Astrocyte (in vitro differentiated cells and primary cell): Measurements from ENCODE around the gene ADGRF1. TPM values are rescaled to one million over a fixed set of nuclear protein-coding genes. Genes with fewer than 3 reads are reported as not detected.

ENCODE experiments used
- DNase-seq: peaks from one replicate; pipeline ENCODE4 v3.0.0-alpha.2; 2010; ENCODE audit warnings: low read depth
- FAIRE-seq: peaks from 2 replicates; lab custom pipeline; 2011; peaks lifted over from hg19 to GRCh38; lab: Jason Lieb, UNC
- H2AFZ ChIP-seq: 2 replicates; pipeline ENCODE4 v1.6.0; 2012; ENCODE audit warnings: low read depth, low read length, inconsistent platforms
- H3K27ac ChIP-seq: 2 replicates; pipeline ENCODE4 v1.5.1; 2011; ENCODE audit warnings: low read depth, low read length, inconsistent platforms
- H3K27me3 ChIP-seq: 2 replicates; pipeline ENCODE4 v1.6.0; 2011; ENCODE audit warnings: low read length, inconsistent platforms; ENCODE audit not compliant: insufficient read depth
- H3K36me3 ChIP-seq: 2 replicates; pipeline ENCODE4 v1.5.1; 2011; ENCODE audit warnings: low read length, inconsistent platforms; ENCODE audit not compliant: insufficient read depth
- H3K4me1 ChIP-seq: 2 replicates; pipeline ENCODE4 v1.5.1; 2011; ENCODE audit warnings: low read length, inconsistent platforms; ENCODE audit not compliant: insufficient read depth
- H3K4me2 ChIP-seq: 2 replicates; pipeline ENCODE4 v1.6.0; 2012; ENCODE audit warnings: low read length, inconsistent platforms
- H3K4me3 ChIP-seq: 2 replicates; pipeline ENCODE4 v1.5.1; 2011; ENCODE audit warnings: low read depth, mild to moderate bottlenecking, low read length, inconsistent platforms; ENCODE audit not compliant: insufficient read depth
- H3K79me2 ChIP-seq: 2 replicates; pipeline ENCODE4 v1.6.0; 2012; ENCODE audit warnings: mild to moderate bottlenecking, low read length, inconsistent platforms; ENCODE audit not compliant: insufficient read depth
- H3K9ac ChIP-seq: 2 replicates; pipeline ENCODE4 v1.6.0; 2012; ENCODE audit warnings: mild to moderate bottlenecking, low read length, inconsistent platforms
- H3K9me3 ChIP-seq: 2 replicates; pipeline ENCODE4 v1.5.1; 2012; ENCODE audit warnings: low read depth, mild to moderate bottlenecking, low read length, inconsistent platforms; ENCODE audit not compliant: insufficient read depth
- H4K20me1 ChIP-seq: 2 replicates; pipeline ENCODE4 v1.6.0; 2012; ENCODE audit warnings: low read length, inconsistent platforms; ENCODE audit not compliant: insufficient read depth
- H3K27ac Mint-ChIP-seq: one replicate; pipeline ENCODE4 v1.8.0; 2021; ENCODE audit warnings: mild to moderate bottlenecking, mixed read lengths; ENCODE audit not compliant: unreplicated experiment
- H3K27me3 Mint-ChIP-seq: one replicate; pipeline ENCODE4 v1.8.0; 2021; ENCODE audit warnings: low read depth, mixed read lengths; ENCODE audit not compliant: unreplicated experiment
- H3K36me3 Mint-ChIP-seq: one replicate; pipeline ENCODE4 v1.8.0; 2021; ENCODE audit warnings: low read depth, mixed read lengths; ENCODE audit not compliant: unreplicated experiment
- H3K4me1 Mint-ChIP-seq: one replicate; pipeline ENCODE4 v1.8.0; 2021; ENCODE audit warnings: low read depth, mixed read lengths; ENCODE audit not compliant: unreplicated experiment
- H3K4me3 Mint-ChIP-seq: one replicate; pipeline ENCODE4 v1.8.0; 2021; ENCODE audit warnings: mild to moderate bottlenecking, moderate library complexity, mixed read lengths; ENCODE audit not compliant: unreplicated experiment
- H3K9me3 Mint-ChIP-seq: one replicate; pipeline ENCODE4 v1.8.0; 2021; ENCODE audit warnings: mild to moderate bottlenecking, mixed read lengths; ENCODE audit not compliant: unreplicated experiment
- EZH2 ChIP-seq: IDR thresholded peaks from 2 replicates; pipeline ENCODE4 v1.6.1; 2012; ENCODE audit warnings: mild to moderate bottlenecking, low read length, inconsistent platforms; ENCODE audit not compliant: insufficient read depth
- total RNA-seq: library from RNA; stranded (reverse); gene quantifications from 2 replicates; pipeline ENCODE4 v1.2.1, GENCODE V29; 2021
- TF ChIP-seq, protein P1 (sequence below): IDR thresholded peaks from 2 replicates; pipeline ENCODE4 v1.5.1; 2011; ENCODE audit warnings: low read depth, mild to moderate bottlenecking, inconsistent platforms, low read length, moderate library complexity; ENCODE audit not compliant: insufficient read depth

ADGRF1 gene
- total RNA-seq, 1 donor from 2014 or later: 0.25 TPM

GRCh38 chr6:46967826-46968349 lies 74.2 kb downstream of the ADGRF1 start:
- H3K4me3 ChIP-seq: no peak overlapping the region
- Mint-ChIP-seq H3K4me1 (peaks cover 12% of the 10 kb centered on the region), H3K27me3 (no peaks in the 10 kb centered on the region), H3K27ac (no peak overlapping the region), H3K9me3 (no peaks in the 10 kb centered on the region), H3K4me3 (no peak overlapping the region), H3K36me3 (no peaks in the 10 kb centered on the region)
- H3K9ac ChIP-seq: no peak overlapping the region
- H4K20me1 ChIP-seq: no peaks in the 10 kb centered on the region
- FAIRE-seq (peak; percentile 9), DNase-seq (peak; percentile 33)
- H3K4me2 ChIP-seq: no peak overlapping the region
- no peaks in the 10 kb centered on the region for H3K79me2 ChIP-seq
- H3K4me1 ChIP-seq: peaks cover 23% of the 10 kb centered on the region
- no peak overlapping the region for H3K27ac ChIP-seq
- no peaks in the 10 kb centered on the region for H3K36me3 ChIP-seq
- TF ChIP-seq EZH2: no peak
- TF ChIP-seq, protein P1, sequence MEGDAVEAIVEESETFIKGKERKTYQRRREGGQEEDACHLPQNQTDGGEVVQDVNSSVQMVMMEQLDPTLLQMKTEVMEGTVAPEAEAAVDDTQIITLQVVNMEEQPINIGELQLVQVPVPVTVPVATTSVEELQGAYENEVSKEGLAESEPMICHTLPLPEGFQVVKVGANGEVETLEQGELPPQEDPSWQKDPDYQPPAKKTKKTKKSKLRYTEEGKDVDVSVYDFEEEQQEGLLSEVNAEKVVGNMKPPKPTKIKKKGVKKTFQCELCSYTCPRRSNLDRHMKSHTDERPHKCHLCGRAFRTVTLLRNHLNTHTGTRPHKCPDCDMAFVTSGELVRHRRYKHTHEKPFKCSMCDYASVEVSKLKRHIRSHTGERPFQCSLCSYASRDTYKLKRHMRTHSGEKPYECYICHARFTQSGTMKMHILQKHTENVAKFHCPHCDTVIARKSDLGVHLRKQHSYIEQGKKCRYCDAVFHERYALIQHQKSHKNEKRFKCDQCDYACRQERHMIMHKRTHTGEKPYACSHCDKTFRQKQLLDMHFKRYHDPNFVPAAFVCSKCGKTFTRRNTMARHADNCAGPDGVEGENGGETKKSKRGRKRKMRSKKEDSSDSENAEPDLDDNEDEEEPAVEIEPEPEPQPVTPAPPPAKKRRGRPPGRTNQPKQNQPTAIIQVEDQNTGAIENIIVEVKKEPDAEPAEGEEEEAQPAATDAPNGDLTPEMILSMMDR: no peak
- no peaks in the 10 kb centered on the region for H3K27me3 ChIP-seq
- no peak overlapping the region for H2AFZ ChIP-seq
- H3K9me3 ChIP-seq: no peaks in the 10 kb centered on the region

DNA sequence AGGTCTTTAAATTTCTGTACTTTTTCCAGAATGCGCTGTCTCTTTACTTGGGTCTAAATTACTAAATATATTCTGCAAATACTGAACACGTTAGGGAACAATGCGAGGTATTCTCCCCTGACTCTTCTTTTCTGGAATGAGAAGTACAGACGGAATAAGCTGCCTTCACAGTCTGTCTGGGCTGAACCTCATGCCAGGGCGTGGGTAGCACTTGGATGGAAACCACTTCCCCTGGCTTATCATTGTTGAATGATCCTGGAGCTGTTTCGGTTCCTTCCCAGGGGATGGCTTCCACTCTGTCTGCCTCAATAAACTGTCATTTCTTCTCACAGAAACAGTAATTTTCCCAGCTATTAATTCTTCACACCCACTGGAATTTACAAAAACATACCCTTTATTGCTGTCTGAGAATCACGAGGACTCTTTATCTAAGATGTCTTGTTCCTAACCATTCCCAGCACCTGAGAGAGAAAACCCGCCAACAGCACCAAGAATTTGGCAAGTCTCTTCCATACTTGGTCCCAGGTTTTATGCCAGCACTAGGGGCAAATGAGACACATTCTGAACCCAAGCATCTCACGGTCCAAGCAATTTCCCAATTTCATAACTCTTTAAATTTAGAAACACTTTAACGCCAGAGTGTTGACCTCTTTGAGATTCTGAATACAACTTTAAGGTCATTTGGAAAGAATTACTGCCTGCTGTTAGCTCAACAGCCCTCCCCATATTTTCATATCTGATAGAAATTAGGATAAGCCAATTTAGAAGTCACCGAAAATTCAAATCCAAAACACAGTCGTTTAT lies 77.2 kb downstream of the ADGRF1 start:
- FAIRE-seq (no peak), DNase-seq (peak; percentile 94)
- no peaks in the 10 kb centered on the region for H3K27me3 ChIP-seq
- H3K9ac ChIP-seq: no peak overlapping the region
- Mint-ChIP-seq H3K27me3 (no peaks in the 10 kb centered on the region), H3K36me3 (no peaks in the 10 kb centered on the region), H3K27ac (no peak overlapping the region), H3K9me3 (no peaks in the 10 kb centered on the region), H3K4me3 (no peak overlapping the region), H3K4me1 (peaks cover 7% of the 10 kb centered on the region)
- peak overlapping the region; percentile 26 for H3K4me2 ChIP-seq
- no peaks in the 10 kb centered on the region for H3K79me2 ChIP-seq
- H3K27ac ChIP-seq: peak overlapping the region; percentile 64
- H3K4me1 ChIP-seq: peaks cover 23% of the 10 kb centered on the region
- H3K9me3 ChIP-seq: no peaks in the 10 kb centered on the region
- no peaks in the 10 kb centered on the region for H4K20me1 ChIP-seq
- H3K4me3 ChIP-seq: no peak overlapping the region
- H2AFZ ChIP-seq: no peak overlapping the region
- TF ChIP-seq, protein P1: no peak
- no peak for TF ChIP-seq EZH2
- H3K36me3 ChIP-seq: no peaks in the 10 kb centered on the region

DNA sequence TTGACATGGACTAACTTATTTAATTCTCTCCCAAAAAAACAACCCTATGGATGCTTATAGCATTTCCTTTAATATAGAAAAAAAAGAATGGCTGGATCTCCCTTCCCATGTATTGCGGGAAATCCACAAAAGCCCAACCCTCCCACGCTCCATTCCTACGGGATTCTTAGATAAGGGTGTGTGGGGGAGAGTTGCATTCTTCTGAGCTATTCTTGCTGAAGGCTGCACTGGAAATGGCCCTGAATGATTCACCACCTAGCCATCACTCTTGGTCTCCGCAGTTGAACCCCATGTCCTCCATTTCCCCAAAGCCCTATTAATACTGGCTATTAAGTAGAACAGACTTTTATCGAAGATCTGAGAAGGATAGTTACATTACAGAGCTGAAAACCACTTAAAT lies 78.5 kb downstream of the ADGRF1 start:
- Histone ChIP-seq H4K20me1 (no peaks in the 10 kb centered on the region), H2AFZ (no peak overlapping the region), H3K4me2 (peak overlapping the region; percentile 30), H3K9me3 (no peaks in the 10 kb centered on the region), H3K4me1 (peaks cover 23% of the 10 kb centered on the region), H3K36me3 (no peaks in the 10 kb centered on the region), H3K27me3 (no peaks in the 10 kb centered on the region), H3K79me2 (no peaks in the 10 kb centered on the region), H3K4me3 (no peak overlapping the region), H3K9ac (peak overlapping the region; percentile 6), H3K27ac (peak overlapping the region; percentile 47)
- Mint-ChIP-seq H3K27ac (no peak overlapping the region), H3K9me3 (no peaks in the 10 kb centered on the region), H3K4me3 (no peak overlapping the region), H3K27me3 (no peaks in the 10 kb centered on the region), H3K36me3 (no peaks in the 10 kb centered on the region), H3K4me1 (peaks cover 7% of the 10 kb centered on the region)
- peak; percentile 96 for DNase-seq
- TF ChIP-seq, protein P1: no peak
- TF ChIP-seq EZH2: no peak
- FAIRE-seq: no peak
